OCI-LY1 (cell line): ENCODE measurements around the gene CFAP43.

Experiments
- EZH2 ChIP-seq: fragments of 200-600 bp; sonication (generic), shearing (Covaris generic); IDR thresholded peaks from 2 replicates; pipeline ENCODE4 v1.8.0; 2017; ENCODE audit warnings: borderline replicate concordance, mixed run types, mild to moderate bottlenecking, antibody characterized with exemption, low read length, moderate library complexity, mixed read lengths
- TF ChIP-seq, protein P1 (sequence below): fragments of 200-600 bp; sonication (generic), shearing (Covaris generic); IDR thresholded peaks from 2 replicates; pipeline ENCODE4 v1.5.1; 2017; ENCODE audit warnings: mild to moderate bottlenecking, antibody characterized with exemption, low read length, moderate library complexity, mixed read lengths

DNA sequence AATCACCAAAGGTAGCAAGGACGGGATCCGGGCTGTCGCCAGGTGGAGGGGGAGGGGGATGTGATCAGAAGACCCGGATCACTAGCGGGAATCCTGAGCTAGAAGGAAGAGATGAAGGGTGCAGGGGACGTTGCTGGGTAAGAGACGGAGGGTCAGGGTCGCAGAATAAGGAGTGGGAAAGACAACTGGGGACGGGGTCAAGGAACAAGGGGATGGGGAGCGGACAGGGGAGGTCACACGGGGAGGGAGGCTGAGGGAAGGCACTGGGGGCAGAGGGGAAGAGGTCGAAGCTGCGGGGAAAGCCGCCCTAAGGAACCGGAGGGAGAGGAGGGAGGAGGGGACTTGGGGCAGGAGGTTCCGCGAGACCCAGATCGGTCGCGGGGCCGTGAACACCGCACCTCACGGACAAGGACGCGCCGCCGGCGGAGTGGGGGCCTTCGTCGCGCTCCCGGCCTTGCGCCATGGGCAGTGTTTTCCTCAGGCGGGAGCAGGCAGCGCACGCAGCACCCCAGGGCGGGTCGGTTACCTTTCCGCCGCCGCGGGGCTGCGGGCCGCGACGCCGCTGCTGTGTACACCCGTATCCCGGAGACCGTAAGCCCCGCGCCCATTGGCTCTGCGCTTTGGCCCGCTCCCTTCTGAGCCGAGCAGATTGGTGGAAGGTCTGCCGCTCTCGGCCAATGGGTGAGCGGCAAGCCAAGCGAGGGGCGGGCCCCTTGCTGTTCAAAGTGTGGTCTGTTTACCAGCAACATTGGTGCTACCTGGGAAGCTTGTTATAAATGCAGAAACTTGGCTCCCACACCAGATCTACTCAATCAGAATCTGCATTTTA lies at the start of gene CFAP43:
- TF ChIP-seq, protein P1, sequence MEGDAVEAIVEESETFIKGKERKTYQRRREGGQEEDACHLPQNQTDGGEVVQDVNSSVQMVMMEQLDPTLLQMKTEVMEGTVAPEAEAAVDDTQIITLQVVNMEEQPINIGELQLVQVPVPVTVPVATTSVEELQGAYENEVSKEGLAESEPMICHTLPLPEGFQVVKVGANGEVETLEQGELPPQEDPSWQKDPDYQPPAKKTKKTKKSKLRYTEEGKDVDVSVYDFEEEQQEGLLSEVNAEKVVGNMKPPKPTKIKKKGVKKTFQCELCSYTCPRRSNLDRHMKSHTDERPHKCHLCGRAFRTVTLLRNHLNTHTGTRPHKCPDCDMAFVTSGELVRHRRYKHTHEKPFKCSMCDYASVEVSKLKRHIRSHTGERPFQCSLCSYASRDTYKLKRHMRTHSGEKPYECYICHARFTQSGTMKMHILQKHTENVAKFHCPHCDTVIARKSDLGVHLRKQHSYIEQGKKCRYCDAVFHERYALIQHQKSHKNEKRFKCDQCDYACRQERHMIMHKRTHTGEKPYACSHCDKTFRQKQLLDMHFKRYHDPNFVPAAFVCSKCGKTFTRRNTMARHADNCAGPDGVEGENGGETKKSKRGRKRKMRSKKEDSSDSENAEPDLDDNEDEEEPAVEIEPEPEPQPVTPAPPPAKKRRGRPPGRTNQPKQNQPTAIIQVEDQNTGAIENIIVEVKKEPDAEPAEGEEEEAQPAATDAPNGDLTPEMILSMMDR: no peak
- no peak for TF ChIP-seq EZH2
